LNCAP (cell line): ENCODE measurements around the gene TGM3.

Experiments used
- TF ChIP-seq, protein P1 (sequence below): fragments of 450-650 bp; IDR thresholded peaks from 2 replicates; pipeline ENCODE4 v1.5.1; 2017; ENCODE audit warnings: mild to moderate bottlenecking

Gene TGM3

DNA sequence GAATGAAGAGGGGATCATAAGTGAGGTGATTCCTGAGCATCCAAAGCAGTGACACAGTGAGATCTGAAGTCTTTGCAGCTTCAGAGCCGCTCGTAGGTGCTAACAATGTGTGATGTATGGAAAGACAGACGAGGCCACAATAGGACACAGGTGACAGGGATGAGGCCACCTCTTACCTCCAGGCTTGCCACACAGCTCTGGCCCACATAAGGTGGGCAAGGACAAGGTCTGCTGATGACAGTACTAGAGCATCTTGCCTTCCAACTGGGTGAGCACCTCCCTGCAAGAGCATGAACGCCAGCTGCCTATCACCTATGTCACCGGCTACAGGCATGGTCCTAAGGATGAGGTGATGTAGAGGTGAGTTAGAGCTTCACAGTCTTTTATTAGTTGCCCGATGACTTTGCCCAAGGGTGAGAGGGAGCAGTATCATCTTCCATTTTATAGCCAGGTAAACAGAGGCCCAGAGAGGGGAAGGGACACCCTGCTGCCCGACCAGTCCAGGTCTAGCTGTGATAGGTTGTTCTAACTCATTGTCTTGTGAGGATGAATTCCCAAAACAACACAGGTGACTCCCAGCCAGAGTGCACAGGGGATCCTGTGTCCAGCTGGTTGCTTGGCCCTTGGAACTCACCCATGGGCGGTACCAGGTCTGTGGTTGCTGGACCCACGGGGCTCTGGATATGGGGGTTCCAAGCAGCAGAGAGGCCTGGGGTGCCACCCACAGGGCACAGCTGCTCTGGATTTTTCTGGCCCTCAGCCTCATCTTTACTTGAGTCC, 78.7 kb downstream of the TGM3 start:
- TF ChIP-seq, protein P1, sequence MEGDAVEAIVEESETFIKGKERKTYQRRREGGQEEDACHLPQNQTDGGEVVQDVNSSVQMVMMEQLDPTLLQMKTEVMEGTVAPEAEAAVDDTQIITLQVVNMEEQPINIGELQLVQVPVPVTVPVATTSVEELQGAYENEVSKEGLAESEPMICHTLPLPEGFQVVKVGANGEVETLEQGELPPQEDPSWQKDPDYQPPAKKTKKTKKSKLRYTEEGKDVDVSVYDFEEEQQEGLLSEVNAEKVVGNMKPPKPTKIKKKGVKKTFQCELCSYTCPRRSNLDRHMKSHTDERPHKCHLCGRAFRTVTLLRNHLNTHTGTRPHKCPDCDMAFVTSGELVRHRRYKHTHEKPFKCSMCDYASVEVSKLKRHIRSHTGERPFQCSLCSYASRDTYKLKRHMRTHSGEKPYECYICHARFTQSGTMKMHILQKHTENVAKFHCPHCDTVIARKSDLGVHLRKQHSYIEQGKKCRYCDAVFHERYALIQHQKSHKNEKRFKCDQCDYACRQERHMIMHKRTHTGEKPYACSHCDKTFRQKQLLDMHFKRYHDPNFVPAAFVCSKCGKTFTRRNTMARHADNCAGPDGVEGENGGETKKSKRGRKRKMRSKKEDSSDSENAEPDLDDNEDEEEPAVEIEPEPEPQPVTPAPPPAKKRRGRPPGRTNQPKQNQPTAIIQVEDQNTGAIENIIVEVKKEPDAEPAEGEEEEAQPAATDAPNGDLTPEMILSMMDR, result no peak

DNA sequence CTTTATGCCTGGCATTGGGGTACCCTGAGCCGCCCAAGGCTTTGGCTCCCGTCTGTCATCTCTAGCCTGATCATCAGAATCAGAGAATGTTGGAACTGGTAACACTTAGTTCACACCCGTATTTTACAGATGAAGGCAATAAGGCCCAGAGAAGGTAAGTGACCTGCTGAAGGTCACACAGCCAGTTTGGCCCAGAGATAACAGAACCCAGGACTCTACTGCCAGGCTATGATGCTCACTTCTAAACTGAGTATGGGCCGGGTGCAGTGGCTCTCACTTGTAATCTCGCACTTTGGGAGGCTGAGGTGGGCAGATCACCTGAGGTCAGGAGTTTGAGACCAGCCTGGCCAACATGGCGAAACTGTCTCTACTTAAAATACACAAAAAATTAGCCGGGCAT, 83.1 kb downstream of the TGM3 start:
- TF ChIP-seq, protein P1, result no peak

GRCh38 chr20:2379511-2380229, 83.9 kb downstream of the TGM3 start:
- TF ChIP-seq, protein P1, result no peak

DNA sequence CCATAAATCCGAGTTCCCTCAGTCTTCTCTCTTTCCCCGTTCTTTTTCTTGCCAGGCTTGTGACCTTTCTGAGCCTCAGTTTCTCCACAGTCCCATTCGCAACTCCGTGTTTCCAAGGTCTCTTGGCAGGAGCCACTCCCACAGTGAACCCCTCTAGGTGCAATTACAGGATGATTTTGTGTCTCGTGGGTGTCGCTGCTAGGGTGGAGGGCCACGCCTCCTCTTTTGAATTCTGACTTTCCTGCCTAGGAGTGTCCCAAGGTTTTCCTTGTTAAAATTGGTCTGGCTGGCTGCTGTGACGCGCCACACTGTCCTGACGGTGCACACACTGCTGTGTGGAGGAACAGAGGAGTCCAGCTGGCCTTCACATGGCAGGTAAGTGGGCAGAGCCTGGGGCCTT, 84.8 kb downstream of the TGM3 start, which contains the start of gene TGM6:
TSS of gene TGM6 (plus strand) at position 301 of the 400 bp plus-strand sequence. CDS start at position 369, 68 bp downstream.
- TF ChIP-seq, protein P1, result no peak

- TF ChIP-seq, protein P1, result no peak
Observed at GRCh38 chr20:2381303-2381702, 85.5 kb downstream of the TGM3 start.

- TF ChIP-seq, protein P1, result no peak
Observed at GRCh38 chr20:2382833-2383232, 87.0 kb downstream of the TGM3 start.

DNA sequence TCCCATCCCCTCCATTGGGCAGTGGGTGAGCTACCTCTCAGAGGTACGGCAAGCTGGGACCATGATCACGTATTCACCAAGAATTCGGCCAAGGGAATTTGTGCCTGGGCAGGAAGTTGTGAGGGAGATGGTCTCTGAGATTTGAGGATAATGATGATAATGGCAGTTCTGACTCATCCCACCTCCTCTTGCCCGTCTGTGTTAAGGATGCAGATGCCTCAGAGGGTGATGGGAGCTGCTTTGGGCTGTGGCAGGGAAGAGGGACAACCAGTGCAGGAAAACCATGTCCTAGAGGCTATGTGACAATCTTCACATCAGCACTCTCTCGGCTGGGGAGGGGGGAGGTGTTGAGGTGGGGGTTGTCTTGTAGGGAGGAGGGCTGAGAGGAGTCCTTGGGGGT, 89.2 kb downstream of the TGM3 start:
- TF ChIP-seq, protein P1, result no peak
